Retinal pigment epithelial cell (primary cell): ENCODE data around the gene CD9.

Experiments
- DNase-seq: peaks from one replicate; pipeline ENCODE4 v3.0.0-alpha.2; 2010; ENCODE audit warnings: low read depth
- H3K4me3 ChIP-seq: 2 replicates; pipeline ENCODE4 v1.5.1; 2011; ENCODE audit warnings: mild to moderate bottlenecking, low read length, control low read depth, moderate library complexity
- CTCF ChIP-seq: conservative IDR thresholded peaks from 2 replicates; pipeline ENCODE4 v1.5.1; 2011; ENCODE audit warnings: low read depth, low read length, control low read depth, inconsistent platforms

The CD9 gene

GRCh38 chr12:6212086-6212485 lies 11.9 kb downstream of the CD9 start:
- H3K4me3 ChIP-seq, result no peak overlapping the region
- DNase-seq, result no peak
- TF ChIP-seq CTCF, result no peak

GRCh38 chr12:6213969-6214368 lies 13.8 kb downstream of the CD9 start:
- no peak overlapping the region for H3K4me3 ChIP-seq
- TF ChIP-seq CTCF, result no peak
- DNase-seq, result no peak

GRCh38 chr12:6214633-6215032 lies 14.4 kb downstream of the CD9 start:
- TF ChIP-seq CTCF, result no peak
- no peak for DNase-seq
- no peak overlapping the region for H3K4me3 ChIP-seq

- no peak for TF ChIP-seq CTCF
- H3K4me3 ChIP-seq, result no peak overlapping the region
- DNase-seq, result no peak
These were observed 15.1 kb downstream of the CD9 start for GRCh38 chr12:6215120-6215807.

- peak; percentile 97 for DNase-seq
- H3K4me3 ChIP-seq, result no peak overlapping the region
- TF ChIP-seq CTCF, result no peak
These were observed 15.8 kb downstream of the CD9 start for GRCh38 chr12:6215932-6216494.

GRCh38 chr12:6216581-6216980 lies 16.4 kb downstream of the CD9 start:
- DNase-seq, result no peak
- H3K4me3 ChIP-seq, result no peak overlapping the region
- no peak for TF ChIP-seq CTCF

- DNase-seq, result no peak
- no peak overlapping the region for H3K4me3 ChIP-seq
- TF ChIP-seq CTCF, result no peak
These were observed 18.2 kb downstream of the CD9 start for GRCh38 chr12:6218347-6218925.
